Fibroblast of peridontal ligament (primary cell): Measurements from ENCODE around the gene CA14.
"Not testable (repeated sequence)": the region's sequence is repeated elsewhere in the genome, so short reads cannot be mapped to it uniquely, and the experiment has no call there.

Experiments
- DNase-seq: peaks from one replicate; pipeline ENCODE4 v3.0.0-alpha.2; 2010; ENCODE audit errors: extremely low read depth

Gene CA14

GRCh38 chr1:150235852-150236613 is 21.5 kb upstream of the CA14 start, which contains the start of gene ANP32E:
Gene ANP32E (minus strand): TSS chr1:150236112. CDS start chr1:150235786, 326 bp downstream.
- DNase-seq = peak; percentile 100

DNA sequence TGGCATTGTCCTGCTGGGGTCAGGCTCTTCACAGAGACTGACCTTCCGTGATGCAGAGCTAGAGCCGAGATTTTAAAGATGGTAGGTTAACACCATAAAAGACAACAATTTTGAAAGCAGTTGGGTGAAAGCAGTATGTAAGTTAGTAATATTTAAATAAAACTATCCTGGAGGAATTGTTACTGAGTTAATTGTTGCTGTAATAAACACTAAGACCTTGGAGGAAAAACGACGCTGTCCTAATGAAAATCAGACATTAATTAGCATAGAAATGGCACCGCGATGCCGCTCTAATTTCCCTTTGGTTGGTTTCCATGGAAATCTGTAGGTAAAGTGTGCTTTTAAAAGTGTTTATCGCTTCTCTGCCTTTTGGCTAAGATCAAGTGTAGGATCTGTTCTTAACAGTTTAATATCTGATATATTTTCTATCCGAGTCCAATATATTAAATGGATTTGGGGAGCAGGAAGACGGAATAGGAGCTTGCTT is 20.9 kb upstream of the CA14 start:
- DNase-seq = no peak

GRCh38 chr1:150237176-150237575 is 20.4 kb upstream of the CA14 start:
- DNase-seq = not testable (repeated sequence)

- no peak for DNase-seq
These were observed 19.8 kb upstream of the CA14 start for GRCh38 chr1:150237746-150238145.

DNA sequence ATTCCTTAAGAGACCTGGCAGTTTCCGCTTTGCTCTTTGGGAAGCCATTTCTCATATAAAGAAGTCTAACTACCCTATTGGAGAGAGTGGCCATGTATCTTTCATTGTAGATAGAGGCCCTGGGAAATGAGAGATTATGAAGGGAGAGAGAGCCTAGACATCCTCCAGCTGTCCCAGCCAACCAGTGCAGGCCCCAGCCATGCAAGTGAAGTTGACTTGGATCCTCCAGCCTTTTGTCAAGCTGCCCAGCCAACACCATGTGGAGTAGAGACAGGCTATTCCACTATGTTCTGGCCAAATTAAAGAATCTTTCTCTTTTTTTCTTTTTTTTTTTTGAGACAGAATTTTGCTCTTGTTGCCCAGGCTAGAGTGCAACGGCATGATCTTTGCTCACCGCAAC is 14.6 kb upstream of the CA14 start:
- no peak for DNase-seq

DNA sequence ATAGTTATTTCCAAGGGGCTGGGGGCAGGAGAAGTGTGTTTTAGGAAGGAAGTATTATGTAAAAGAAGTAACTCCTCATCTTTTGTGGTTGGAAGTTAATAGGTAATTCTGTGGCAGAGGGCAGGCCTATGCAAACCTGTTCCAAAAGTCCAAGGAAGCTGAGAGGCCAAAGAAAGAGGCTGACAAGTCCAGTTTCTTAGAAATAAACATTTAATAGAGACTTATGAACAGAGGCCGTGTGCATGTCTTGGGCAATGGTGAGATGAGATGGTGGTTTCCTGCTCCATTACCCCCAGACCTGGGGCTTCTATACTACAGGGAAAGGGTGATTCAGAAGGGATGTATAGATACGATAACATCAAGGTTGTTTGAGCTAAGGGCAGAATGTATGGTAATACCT is 7.6 kb upstream of the CA14 start:
- DNase-seq = no peak

GRCh38 chr1:150256198-150256553 is 1.4 kb upstream of the CA14 start:
- no peak for DNase-seq

GRCh38 chr1:150256554-150257341 is 826 bp upstream of the CA14 start:
- DNase-seq = peak; percentile 25

DNA sequence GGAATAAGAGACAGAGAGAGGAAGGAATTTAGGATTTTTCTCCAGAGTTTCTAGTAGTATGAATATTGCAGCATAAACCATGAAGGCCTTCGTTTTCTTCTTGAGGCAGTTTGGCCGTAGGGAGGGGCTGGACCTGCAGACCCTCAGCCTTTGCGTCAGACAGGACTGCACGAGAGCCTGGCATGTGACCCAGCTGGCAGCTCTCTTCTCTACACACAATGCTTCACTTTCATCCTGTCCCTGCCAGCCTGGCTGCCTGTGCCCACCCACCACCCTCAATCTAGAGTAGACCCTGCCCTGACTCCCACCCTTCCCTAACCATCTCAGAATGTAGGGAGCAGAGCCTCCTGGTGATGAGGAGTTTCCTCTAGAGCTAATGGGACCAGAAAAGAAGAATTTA is 1.6 kb downstream of the CA14 start:
- DNase-seq = no peak

DNA sequence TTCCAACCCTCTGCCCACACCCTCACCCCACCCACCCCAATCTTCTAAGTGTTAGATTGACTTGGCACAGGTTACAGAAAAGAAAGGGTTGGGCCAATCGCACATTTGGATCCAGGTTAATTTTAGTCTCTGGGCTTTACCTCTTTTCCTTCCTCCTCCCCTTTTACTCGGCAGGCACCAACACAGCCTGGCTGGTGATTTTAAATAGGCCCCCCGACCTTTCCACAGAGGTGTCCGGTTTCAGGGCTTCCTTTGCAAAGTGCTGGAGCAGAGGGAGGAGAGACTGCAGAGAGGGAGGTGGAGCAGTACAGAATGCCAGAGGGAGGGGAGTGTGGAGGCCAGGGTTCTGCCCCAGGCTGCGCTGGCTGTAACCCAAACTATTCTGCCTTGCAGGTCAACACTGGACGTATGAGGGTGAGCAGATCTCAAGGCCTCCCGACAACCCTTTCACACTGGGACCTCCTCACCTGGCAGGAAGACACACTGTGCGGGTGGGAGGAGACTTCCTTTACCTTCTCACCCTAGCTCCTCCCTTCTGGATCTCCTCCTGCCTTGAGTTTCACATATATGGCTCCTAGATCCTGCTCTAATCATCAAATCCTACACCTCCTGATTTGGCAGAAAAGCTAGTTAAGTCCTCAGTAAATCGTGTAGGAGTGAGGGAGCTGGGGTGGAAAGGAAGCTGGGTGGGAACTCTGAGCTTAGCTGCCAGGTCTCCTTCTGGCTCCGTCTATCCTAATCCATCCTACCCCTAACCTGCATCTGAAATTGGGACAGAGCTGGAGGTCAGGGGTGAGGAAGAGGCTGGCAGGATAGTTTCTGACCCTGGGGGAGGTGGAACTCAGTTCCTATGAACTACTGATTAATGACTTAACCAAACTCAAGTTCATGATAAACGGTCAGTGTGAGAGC is 2.4 kb downstream of the CA14 start:
- DNase-seq = peak; percentile 17

- DNase-seq = no peak
These were observed 3.8 kb downstream of the CA14 start for GRCh38 chr1:150261367-150261766.

GRCh38 chr1:150262388-150263320 is 5.1 kb downstream of the CA14 start:
- DNase-seq = no peak

GRCh38 chr1:150263549-150263948 is 6.0 kb downstream of the CA14 start:
- no peak for DNase-seq

DNA sequence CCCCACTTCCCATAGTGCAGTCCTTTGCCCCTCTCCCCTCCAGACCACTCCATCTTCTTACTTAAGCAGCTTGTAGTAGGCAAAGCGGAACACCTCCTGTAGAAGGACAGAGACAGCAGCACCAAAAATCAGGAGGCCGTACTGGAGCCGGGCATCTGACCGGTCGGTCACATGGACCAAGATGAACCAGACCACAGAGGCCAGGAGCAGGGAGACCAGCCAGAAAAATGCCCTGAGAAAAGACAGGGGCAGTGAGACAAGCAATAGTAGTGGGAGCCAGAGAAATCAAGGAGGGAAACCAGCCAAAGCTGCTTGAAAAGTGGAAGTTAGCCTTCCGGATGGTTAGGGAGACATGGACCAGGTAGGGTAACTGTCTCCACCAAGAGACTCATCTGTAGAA is 10.3 kb downstream of the CA14 start:
- DNase-seq = peak; percentile 15

DNA sequence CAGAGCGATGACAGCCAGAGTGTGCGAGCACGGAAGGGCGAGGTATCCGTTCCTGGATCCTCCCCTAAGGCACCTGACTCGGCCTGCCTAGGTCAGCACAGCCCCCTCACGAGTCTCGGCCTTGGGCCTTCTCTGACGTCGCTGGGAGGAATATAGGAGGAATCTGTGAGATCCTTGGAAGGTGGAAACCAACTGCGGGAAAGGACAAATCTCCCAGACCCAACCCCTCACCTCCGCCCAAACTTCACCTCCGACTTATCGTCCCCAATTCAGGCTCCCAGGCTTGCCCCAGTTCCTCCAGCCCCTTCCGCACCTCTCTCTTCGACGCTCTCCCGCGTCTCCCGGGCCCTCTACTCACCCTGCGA is 10.7 kb downstream of the CA14 start:
- peak; percentile 31 for DNase-seq

DNA sequence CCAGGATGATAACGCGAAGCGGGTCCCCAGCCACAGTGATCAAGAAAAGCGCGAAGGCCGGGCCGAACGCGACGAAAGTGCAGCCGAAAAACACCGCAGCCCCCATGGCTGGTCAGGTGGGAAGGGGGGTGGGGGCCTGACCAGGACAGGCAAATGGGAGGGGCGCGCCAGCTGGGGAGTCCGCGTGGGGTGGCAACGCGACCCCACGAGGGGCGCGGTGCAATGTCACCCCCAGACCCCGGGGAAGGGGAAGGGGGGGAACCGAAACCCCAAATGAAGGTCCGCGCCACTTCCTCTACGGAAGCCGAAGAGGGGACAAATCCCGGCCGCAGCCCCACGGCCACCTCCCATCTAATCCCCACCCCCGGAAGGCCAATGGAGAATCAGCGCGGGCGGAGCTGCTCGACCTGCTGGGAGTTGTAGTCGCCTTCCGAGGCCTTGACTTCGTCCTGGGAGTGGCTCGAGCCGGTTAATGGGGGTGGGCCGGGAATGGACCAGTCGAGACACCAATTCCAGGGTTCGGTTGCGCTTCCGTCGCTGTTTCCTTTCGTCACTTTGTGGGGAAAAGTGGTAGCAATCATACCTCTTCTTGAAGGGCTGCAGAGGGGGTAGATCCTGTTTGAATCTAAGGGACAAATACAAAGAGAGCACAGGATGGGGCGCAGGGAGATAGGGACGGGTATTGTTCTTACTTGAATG is 11.3 kb downstream of the CA14 start, which contains the start of gene APH1A:
TSS of gene APH1A (minus strand) at position 312 of the 699 bp plus-strand sequence. CDS start at position 106, 206 bp downstream.
- peak; percentile 95 for DNase-seq

- no peak for DNase-seq
These were observed 11.9 kb downstream of the CA14 start for GRCh38 chr1:150269451-150269850.

GRCh38 chr1:150271291-150271959 is 13.9 kb downstream of the CA14 start:
- no peak for DNase-seq

DNA sequence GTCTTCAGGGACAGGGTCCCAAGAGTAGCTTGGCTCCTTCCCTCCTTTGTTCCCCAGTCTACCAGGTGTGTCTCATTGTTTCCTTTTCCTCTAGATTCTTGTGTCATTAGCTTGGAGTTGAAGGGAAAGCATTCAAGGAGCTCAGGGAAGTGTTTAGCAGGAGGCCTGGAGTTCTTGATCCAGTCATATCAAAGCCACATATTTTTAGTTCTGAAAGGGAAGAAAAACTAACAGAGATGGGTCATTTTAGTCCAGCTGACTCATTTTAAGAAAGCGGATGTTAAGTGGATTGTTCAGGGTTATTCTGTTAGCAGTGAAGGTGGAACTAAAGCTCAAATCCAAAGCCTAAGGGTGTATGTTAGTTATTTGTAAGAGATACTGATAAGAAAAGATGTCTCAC is 15.7 kb downstream of the CA14 start:
- peak; percentile 51 for DNase-seq
